GM21423 (cell line): ENCODE measurements around the gene ADAMTS9.
"Not testable (repeated sequence)": the region's sequence is repeated elsewhere in the genome, so short reads cannot be mapped to it uniquely, and the experiment has no call there.

Experiments
- ATAC-seq: cut with Tn5 transposase; IDR thresholded peaks from one replicate; pipeline ENCODE4 v1.9.1; 2021; ENCODE audit warnings: mild to moderate bottlenecking, moderate library complexity; ENCODE audit not compliant: unreplicated experiment

The ADAMTS9 gene

DNA sequence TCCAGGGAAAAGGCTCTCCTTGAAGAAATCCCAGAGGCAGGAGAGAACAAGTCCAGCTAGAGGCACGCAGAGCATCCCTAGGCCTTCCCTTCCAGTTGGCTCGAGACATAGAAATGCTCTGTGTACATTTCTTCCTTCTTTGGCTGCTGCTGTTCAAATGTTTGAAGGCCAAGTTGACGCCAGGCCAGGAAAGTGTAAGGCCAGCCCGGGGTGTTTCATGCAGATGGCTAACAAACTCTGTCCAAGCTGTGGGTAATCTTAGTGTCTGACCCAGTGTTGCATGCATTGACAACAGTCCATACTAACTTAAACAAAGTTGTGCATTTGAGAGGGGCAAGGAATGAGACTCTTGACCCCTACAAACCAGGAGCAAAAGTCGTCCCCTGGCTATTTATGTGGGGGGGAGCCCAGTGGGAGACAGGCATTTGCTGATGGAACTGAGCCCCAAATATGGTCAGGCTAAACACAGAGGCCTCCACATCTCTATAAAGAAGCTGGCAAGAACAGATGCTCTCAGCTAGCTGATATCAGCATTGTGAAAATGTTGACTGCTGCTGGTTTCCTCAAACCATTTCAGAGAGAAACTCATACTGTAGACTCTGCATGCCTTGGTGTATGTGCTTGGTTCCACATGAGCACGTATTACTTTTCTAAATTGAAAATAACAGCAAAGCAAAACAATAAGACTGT lies 139.5 kb downstream of the ADAMTS9 start:
- ATAC-seq, result no peak

- ATAC-seq, result no peak
These were observed 140.9 kb downstream of the ADAMTS9 start for GRCh38 chr3:64546856-64547255.

- ATAC-seq, result not testable (repeated sequence)
These were observed 142.6 kb downstream of the ADAMTS9 start for GRCh38 chr3:64545239-64545638.

DNA sequence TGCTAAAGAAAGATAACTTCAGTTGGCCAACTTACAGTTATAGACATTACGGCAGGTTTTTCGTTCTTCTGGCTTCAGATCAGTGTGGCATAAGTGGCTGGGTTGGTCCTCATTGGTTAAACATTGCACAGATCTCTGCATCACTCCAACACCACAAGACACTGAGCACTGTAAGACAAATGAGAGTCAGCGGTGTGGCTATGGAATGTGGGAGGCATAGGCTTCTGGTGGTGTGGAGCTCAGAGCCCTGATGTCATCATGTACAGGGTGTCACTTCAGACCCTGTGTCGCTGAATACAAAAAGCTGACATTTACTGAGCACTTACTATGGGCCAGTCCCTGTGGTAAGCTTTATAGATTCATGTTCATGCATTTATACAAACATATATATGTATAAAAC lies 146.0 kb downstream of the ADAMTS9 start:
- ATAC-seq, result no peak

- no peak for ATAC-seq
These were observed 148.2 kb downstream of the ADAMTS9 start for GRCh38 chr3:64539451-64540196.

GRCh38 chr3:64536166-64536565 lies 151.6 kb downstream of the ADAMTS9 start:
- no peak for ATAC-seq

DNA sequence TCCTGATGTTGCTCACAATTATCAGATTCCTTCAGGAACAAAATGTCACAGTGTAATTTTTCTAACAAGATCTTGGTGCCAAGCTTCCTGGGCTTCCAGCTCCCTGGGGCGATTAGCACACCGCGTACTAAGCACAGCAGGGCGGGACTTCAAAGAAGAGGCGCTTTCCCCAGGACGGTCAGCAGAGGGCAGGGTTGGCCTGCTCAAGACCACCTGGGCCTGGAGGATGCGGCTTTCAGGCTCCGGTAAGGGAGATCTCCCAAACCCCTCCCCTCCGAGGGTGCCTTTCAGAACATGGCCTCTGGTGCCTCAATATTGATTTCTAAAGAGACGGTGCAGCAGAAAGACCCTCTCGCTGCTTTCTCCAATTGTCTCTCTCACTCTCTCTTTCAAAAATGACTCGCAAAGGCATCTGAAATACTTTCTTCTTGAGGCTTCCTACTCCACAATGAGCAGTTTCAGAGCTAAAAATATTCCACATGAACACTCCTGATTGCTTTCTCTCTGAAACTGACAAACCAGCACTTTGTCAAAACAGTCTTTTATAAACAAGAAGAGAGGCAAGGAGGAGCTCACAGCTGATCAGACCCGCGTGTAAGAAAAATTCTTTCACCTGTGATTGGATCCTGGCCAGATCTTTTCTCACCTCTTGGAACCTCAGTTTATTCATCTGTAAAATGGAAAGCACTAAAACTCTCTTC lies 154.0 kb downstream of the ADAMTS9 start:
- ATAC-seq, result peak; percentile 95

- ATAC-seq, result no peak
These were observed 157.3 kb downstream of the ADAMTS9 start for GRCh38 chr3:64530434-64531049.

DNA sequence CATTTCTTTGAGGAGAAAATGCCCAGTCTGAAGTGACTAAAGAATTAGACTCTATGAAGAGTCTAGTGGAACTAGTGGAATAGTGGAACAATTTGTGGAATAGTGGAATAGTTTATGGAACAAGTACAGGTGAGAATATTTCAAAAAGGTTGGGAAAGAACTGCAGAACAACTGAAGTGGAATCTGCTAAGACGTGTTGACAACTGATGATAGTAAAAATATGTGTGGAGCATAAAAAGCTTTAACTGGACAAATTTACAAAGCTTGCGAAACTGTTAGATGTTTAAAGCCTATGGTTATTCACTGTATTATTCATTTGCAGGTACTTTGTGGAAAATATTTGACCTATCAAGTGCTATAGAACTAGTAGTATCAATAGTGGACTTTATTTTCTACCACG lies 164.5 kb downstream of the ADAMTS9 start:
- no peak for ATAC-seq

DNA sequence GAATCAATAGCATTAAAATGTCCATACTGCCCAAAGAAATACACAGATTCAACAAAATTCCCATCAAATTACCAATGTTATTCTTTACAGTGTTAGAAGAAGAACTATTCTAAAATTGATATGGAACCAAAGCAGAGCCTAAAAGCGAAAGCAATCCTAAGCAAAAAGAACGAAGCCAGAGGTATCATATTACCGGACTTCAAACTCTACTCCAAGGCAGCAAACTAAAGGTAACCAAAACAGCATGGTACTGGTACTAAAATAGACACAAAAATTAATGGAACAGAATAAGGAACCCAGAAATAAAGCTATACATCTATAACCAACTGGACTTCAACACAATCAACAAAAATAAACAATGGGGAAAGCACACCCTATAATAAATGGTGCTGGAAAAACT lies 167.5 kb downstream of the ADAMTS9 start:
- no peak for ATAC-seq

- no peak for ATAC-seq
These were observed 168.8 kb downstream of the ADAMTS9 start for GRCh38 chr3:64518950-64519349.

DNA sequence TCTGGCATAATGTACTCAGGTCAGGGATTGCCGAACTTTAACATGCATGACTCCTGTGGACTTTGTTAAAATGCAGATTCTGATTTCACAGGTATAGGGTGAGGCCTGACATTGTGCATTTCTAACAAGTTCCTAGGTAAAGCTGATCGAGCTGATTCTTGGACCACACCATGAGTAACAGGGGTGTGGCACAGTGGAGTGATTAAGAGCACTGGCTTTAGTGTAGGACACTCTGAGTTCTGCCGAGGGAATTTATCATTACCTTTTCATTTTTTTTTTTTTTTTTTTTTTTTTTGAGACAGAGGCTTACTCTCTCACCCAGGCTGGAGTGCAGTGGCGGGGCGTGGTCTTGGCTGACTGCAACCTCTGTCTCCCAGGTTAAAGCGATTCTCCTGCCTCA lies 169.3 kb downstream of the ADAMTS9 start:
- ATAC-seq, result no peak

- no peak for ATAC-seq
These were observed 172.9 kb downstream of the ADAMTS9 start for GRCh38 chr3:64514889-64515288.

DNA sequence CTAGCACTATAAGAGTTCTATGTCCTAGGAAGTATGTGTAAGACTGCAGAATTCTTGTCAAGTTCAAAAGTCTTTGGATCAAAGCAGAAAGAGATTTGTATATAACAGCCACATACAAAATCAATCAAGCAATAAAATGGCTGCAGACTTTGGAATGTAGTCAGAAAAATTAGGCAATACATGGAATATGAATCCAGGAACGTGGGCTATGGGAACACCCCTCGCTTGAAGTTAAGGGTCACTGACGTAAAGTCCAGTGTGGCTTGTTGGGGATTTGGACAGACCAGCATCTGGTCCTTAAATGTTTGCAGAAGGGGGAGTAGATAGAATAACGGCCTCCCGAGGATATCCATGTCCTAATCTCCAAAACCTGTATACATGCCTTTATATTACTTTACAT lies 178.6 kb downstream of the ADAMTS9 start:
- no peak for ATAC-seq

DNA sequence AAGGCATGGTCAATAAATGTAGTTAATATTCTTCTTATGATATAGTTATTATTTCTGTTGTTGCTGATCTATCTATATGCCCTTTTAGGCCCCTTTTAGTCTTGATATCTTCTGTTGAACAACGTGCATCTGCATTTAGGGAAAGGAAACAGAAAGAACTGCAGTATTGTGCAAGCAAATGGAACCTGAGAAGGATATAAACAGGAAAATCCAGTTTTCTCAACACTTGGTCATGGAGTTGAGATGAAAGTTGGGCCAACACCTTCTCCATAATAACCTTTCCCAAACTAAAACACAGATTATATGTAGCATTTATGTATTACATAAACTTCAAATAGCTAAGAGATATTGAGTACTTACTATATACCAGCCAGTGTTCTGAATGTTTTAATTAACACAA lies 179.7 kb downstream of the ADAMTS9 start:
- no peak for ATAC-seq

- ATAC-seq, result no peak
These were observed 181.5 kb downstream of the ADAMTS9 start for GRCh38 chr3:64506255-64506654.

DNA sequence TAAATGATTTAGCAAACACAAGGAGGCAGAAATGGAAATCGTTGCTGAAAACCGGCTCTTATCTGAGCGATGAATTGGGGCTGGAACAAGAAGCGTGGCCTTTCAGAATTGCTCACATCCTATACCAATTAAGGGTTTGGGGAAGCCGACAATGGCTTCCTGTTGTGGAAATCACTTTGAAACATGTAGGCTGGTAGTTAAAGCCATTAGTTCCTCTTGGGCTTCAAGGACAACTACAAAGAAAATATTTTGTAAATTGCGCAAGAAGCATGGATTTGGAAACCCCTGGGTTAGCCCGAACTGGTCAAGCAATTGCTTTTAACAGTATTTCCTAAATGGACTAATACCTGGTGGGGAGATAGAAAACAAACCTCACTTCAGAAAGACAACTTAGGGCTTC lies 182.4 kb downstream of the ADAMTS9 start:
- ATAC-seq, result no peak

DNA sequence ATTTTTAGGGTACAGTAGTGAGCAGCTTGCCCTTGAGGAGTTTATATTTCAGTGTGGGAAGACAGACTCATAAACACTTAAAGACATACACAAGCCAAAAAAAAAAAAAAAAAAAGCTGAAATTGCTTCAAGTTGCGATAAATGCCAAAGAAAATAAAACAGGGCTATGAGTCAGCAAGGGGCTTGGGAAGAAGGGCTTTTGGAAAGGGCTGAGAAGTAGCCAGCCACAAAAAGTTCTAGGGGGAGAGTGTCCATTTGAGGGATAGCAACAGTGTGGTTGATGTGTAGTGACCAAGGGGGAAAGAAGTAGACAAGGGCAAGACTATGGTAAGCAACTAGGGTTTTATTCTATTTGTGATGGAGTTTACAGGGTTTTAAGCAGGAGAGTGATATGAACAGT lies 185.5 kb downstream of the ADAMTS9 start:
- no peak for ATAC-seq

- ATAC-seq, result no peak
These were observed 186.4 kb downstream of the ADAMTS9 start for GRCh38 chr3:64501298-64501906.

- no peak for ATAC-seq
These were observed 190.9 kb downstream of the ADAMTS9 start for GRCh38 chr3:64496786-64497490.
